Upper lobe of left lung (tissue), 4 donors: Measurements from ENCODE around the gene RNF8.

ENCODE experiments used
- POLR2A ChIP-seq, 4 donors: fragments of 450-650 bp; IDR thresholded peaks; one replicate each; pipeline ENCODE4 v1.5.1; 2016 to 2017; ENCODE audit warnings: antibody characterized with exemption in 4 of 4, mild to moderate bottlenecking in 2 of 4
- POLR2AphosphoS5 ChIP-seq, 2 donors: sonication (generic); formaldehyde crosslinking; IDR thresholded peaks; one replicate each; pipeline ENCODE4 v1.5.1; 2017; ENCODE audit warnings: antibody characterized with exemption in 2 of 2
- TF ChIP-seq, protein P1 (sequence below), 6 experiments: fragments of 450-650 bp in 4 of 6; fragments of 200-600 bp in 2 of 6; sonication (generic) in 2 of 6; IDR thresholded peaks; one replicate each; pipeline ENCODE4 v1.5.1; 2016 to 2019; ENCODE audit warnings: antibody characterized with exemption in 6 of 6

DNA sequence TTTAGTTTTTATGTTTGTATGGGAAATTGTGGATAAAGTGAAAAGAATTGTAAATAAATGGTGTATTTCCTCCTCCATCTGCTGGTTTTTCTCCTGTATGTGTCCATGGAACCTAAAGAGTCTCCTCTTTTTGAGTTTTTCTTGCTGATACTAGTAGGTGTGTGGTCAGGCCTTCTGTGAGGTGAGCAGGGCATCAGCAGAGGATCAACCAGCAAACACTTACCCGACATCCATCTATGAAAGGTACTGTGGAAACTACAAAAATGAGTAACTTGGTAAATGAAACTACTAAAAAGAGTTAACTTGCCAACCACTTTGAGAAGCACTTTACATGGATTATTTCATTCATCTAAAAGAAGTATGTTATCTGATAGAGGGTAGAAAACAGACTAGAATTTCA lies 20.9 kb upstream of the RNF8 start:
- TF ChIP-seq POLR2A (IDR thresholded peaks at IDR 0.05): no peak
- TF ChIP-seq, protein P1, sequence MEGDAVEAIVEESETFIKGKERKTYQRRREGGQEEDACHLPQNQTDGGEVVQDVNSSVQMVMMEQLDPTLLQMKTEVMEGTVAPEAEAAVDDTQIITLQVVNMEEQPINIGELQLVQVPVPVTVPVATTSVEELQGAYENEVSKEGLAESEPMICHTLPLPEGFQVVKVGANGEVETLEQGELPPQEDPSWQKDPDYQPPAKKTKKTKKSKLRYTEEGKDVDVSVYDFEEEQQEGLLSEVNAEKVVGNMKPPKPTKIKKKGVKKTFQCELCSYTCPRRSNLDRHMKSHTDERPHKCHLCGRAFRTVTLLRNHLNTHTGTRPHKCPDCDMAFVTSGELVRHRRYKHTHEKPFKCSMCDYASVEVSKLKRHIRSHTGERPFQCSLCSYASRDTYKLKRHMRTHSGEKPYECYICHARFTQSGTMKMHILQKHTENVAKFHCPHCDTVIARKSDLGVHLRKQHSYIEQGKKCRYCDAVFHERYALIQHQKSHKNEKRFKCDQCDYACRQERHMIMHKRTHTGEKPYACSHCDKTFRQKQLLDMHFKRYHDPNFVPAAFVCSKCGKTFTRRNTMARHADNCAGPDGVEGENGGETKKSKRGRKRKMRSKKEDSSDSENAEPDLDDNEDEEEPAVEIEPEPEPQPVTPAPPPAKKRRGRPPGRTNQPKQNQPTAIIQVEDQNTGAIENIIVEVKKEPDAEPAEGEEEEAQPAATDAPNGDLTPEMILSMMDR (IDR thresholded peaks at IDR 0.05): no peak
- TF ChIP-seq POLR2AphosphoS5 (IDR thresholded peaks at IDR 0.05): no peak
